ENCODE results near the gene SERPINA4.
"Not testable (repeated sequence)": the region's sequence is repeated elsewhere in the genome, so short reads cannot be mapped to it uniquely, and the experiment has no call there.

SERPINA4 gene

GRCh38 chr14:94595912-94596311 is 34.7 kb downstream of the SERPINA4 start:
- no peaks in the 10 kb centered on the region for H3K36me3 ChIP-seq (ENCODE audit: insufficient read depth, low read length)
- no peaks in the 10 kb centered on the region for H3K9me3 ChIP-seq (ENCODE audit: insufficient read depth, low read depth, low read length)
- no peaks in the 10 kb centered on the region for H3K27me3 ChIP-seq (ENCODE audit: insufficient read depth, low read length)
- H3K4me3 ChIP-seq (ENCODE audit: low read length), result no peak overlapping the region
- no peak overlapping the region for H3K9ac ChIP-seq (ENCODE audit: low read depth, low read length)
- peaks cover 10% of the 10 kb centered on the region; the same call in 1 of the 2 replicates for H3K4me1 ChIP-seq (ENCODE audit: insufficient read depth, low read length)
- WGBS, result 82% methylated on average over 2 of the region's 2 CpGs
- H3K27ac ChIP-seq (ENCODE audit: low read depth, low read length), result no peak overlapping the region

GRCh38 chr14:94596361-94596760 is 35.1 kb downstream of the SERPINA4 start:
- H3K27me3 ChIP-seq (ENCODE audit: insufficient read depth, low read length), result no peaks in the 10 kb centered on the region
- no peak overlapping the region for H3K4me3 ChIP-seq (ENCODE audit: low read length)
- H3K4me1 ChIP-seq (ENCODE audit: insufficient read depth, low read length), result peaks cover 10% of the 10 kb centered on the region; the same call in 1 of the 2 replicates
- H3K9ac ChIP-seq (ENCODE audit: low read depth, low read length), result no peak overlapping the region
- H3K9me3 ChIP-seq (ENCODE audit: insufficient read depth, low read depth, low read length), result no peaks in the 10 kb centered on the region
- H3K27ac ChIP-seq (ENCODE audit: low read depth, low read length), result no peak overlapping the region
- H3K36me3 ChIP-seq (ENCODE audit: insufficient read depth, low read length), result no peaks in the 10 kb centered on the region
- 88% methylated on average over 9 of the region's 9 CpGs for WGBS

GRCh38 chr14:94597788-94598187 is 36.5 kb downstream of the SERPINA4 start:
- Histone ChIP-seq H3K4me1 (ENCODE audit: insufficient read depth, low read length) (peaks cover 15% of the 10 kb centered on the region; the same call in 1 of the 2 replicates), H3K4me3 (ENCODE audit: low read length) (no peak overlapping the region), H3K27me3 (ENCODE audit: insufficient read depth, low read length) (no peaks in the 10 kb centered on the region), H3K27ac (ENCODE audit: low read depth, low read length) (no peak overlapping the region), H3K36me3 (ENCODE audit: insufficient read depth, low read length) (no peaks in the 10 kb centered on the region), H3K9ac (ENCODE audit: low read depth, low read length) (no peak overlapping the region), H3K9me3 (ENCODE audit: insufficient read depth, low read depth, low read length) (no peaks in the 10 kb centered on the region)
- 96% methylated on average over 5 of the region's 5 CpGs for WGBS

- Histone ChIP-seq H3K27ac (ENCODE audit: low read depth, low read length) (no peak overlapping the region), H3K9me3 (ENCODE audit: insufficient read depth, low read depth, low read length) (no peaks in the 10 kb centered on the region), H3K9ac (ENCODE audit: low read depth, low read length) (no peak overlapping the region)
These were observed 37.2 kb downstream of the SERPINA4 start for GRCh38 chr14:94598506-94598815.

GRCh38 chr14:94598816-94599655 is 37.8 kb downstream of the SERPINA4 start:
- Histone ChIP-seq H3K4me1 (ENCODE audit: insufficient read depth, low read length) (peaks cover 15% of the 10 kb centered on the region; the same call in 1 of the 2 replicates), H3K4me3 (ENCODE audit: low read length) (no peak overlapping the region), H3K27ac (ENCODE audit: low read depth, low read length) (no peak overlapping the region), H3K9me3 (ENCODE audit: insufficient read depth, low read depth, low read length) (no peaks in the 10 kb centered on the region), H3K36me3 (ENCODE audit: insufficient read depth, low read length) (no peaks in the 10 kb centered on the region), H3K9ac (ENCODE audit: low read depth, low read length) (no peak overlapping the region), H3K27me3 (ENCODE audit: insufficient read depth, low read length) (no peaks in the 10 kb centered on the region)
- 76% methylated on average over 11 of the region's 11 CpGs for WGBS

More at GRCh38 chr14:94598506-94598815, 37.2 kb downstream of the SERPINA4 start:
- Histone ChIP-seq H3K4me1 (ENCODE audit: insufficient read depth, low read length) (peaks cover 15% of the 10 kb centered on the region; the same call in 1 of the 2 replicates), H3K4me3 (ENCODE audit: low read length) (no peak overlapping the region), H3K27me3 (ENCODE audit: insufficient read depth, low read length) (no peaks in the 10 kb centered on the region), H3K36me3 (ENCODE audit: insufficient read depth, low read length) (no peaks in the 10 kb centered on the region)
- WGBS, result 85% methylated on average over 7 of the region's 7 CpGs

- Histone ChIP-seq H3K36me3 (ENCODE audit: insufficient read depth, low read length) (no peaks in the 10 kb centered on the region), H3K9me3 (ENCODE audit: insufficient read depth, low read depth, low read length) (no peaks in the 10 kb centered on the region), H3K27me3 (ENCODE audit: insufficient read depth, low read length) (no peaks in the 10 kb centered on the region), H3K4me3 (ENCODE audit: low read length) (no peak overlapping the region), H3K27ac (ENCODE audit: low read depth, low read length) (no peak overlapping the region), H3K4me1 (ENCODE audit: insufficient read depth, low read length) (peaks cover 15% of the 10 kb centered on the region; the same call in 1 of the 2 replicates), H3K9ac (ENCODE audit: low read depth, low read length) (no peak overlapping the region)
- WGBS, result 74% methylated on average over 3 of the region's 3 CpGs
These were observed 38.4 kb downstream of the SERPINA4 start for GRCh38 chr14:94599656-94600004.

GRCh38 chr14:94600148-94600545 is 38.9 kb downstream of the SERPINA4 start:
- Histone ChIP-seq H3K4me1 (ENCODE audit: insufficient read depth, low read length) (peaks cover 15% of the 10 kb centered on the region; the same call in 1 of the 2 replicates), H3K4me3 (ENCODE audit: low read length) (no peak overlapping the region), H3K36me3 (ENCODE audit: insufficient read depth, low read length) (no peaks in the 10 kb centered on the region), H3K27me3 (ENCODE audit: insufficient read depth, low read length) (no peaks in the 10 kb centered on the region), H3K9me3 (ENCODE audit: insufficient read depth, low read depth, low read length) (no peaks in the 10 kb centered on the region), H3K27ac (ENCODE audit: low read depth, low read length) (no peak overlapping the region), H3K9ac (ENCODE audit: low read depth, low read length) (no peak overlapping the region)
- 87% methylated on average over 11 of the region's 11 CpGs for WGBS

- Histone ChIP-seq H3K36me3 (ENCODE audit: insufficient read depth, low read length) (no peaks in the 10 kb centered on the region), H3K9ac (ENCODE audit: low read depth, low read length) (no peak overlapping the region), H3K9me3 (ENCODE audit: insufficient read depth, low read depth, low read length) (no peaks in the 10 kb centered on the region), H3K27me3 (ENCODE audit: insufficient read depth, low read length) (no peaks in the 10 kb centered on the region), H3K4me3 (ENCODE audit: low read length) (no peak overlapping the region), H3K27ac (ENCODE audit: low read depth, low read length) (no peak overlapping the region), H3K4me1 (ENCODE audit: insufficient read depth, low read length) (peaks cover 15% of the 10 kb centered on the region; the same call in 1 of the 2 replicates)
- WGBS, result 56% methylated on average over 6 of the region's 6 CpGs
These were observed 40.7 kb downstream of the SERPINA4 start for GRCh38 chr14:94601884-94602391.

- Histone ChIP-seq H3K9ac (ENCODE audit: low read depth, low read length) (no peak overlapping the region), H3K27me3 (ENCODE audit: insufficient read depth, low read length) (no peaks in the 10 kb centered on the region), H3K27ac (ENCODE audit: low read depth, low read length) (no peak overlapping the region), H3K9me3 (ENCODE audit: insufficient read depth, low read depth, low read length) (no peaks in the 10 kb centered on the region), H3K4me3 (ENCODE audit: low read length) (no peak overlapping the region), H3K4me1 (ENCODE audit: insufficient read depth, low read length) (peaks cover 15% of the 10 kb centered on the region; the same call in 1 of the 2 replicates), H3K36me3 (ENCODE audit: insufficient read depth, low read length) (no peaks in the 10 kb centered on the region)
- 88% methylated on average over 5 of the region's 5 CpGs for WGBS
These were observed 41.5 kb downstream of the SERPINA4 start for GRCh38 chr14:94602722-94603121.

GRCh38 chr14:94605361-94605760 is 44.1 kb downstream of the SERPINA4 start:
- WGBS, result 97% methylated on average over 3 of the region's 3 CpGs
- Histone ChIP-seq H3K36me3 (ENCODE audit: insufficient read depth, low read length) (no peaks in the 10 kb centered on the region), H3K4me3 (ENCODE audit: low read length) (no peak overlapping the region), H3K27me3 (ENCODE audit: insufficient read depth, low read length) (no peaks in the 10 kb centered on the region), H3K27ac (ENCODE audit: low read depth, low read length) (no peak overlapping the region), H3K4me1 (ENCODE audit: insufficient read depth, low read length) (peaks cover 5% of the 10 kb centered on the region; the same call in 1 of the 2 replicates), H3K9ac (ENCODE audit: low read depth, low read length) (no peak overlapping the region), H3K9me3 (ENCODE audit: insufficient read depth, low read depth, low read length) (no peaks in the 10 kb centered on the region)

GRCh38 chr14:94608966-94609365 is 47.7 kb downstream of the SERPINA4 start:
- H3K27ac ChIP-seq (ENCODE audit: low read depth, low read length); H3K36me3 ChIP-seq (ENCODE audit: insufficient read depth, low read length); H3K27me3 ChIP-seq (ENCODE audit: insufficient read depth, low read length); H3K9me3 ChIP-seq (ENCODE audit: insufficient read depth, low read depth, low read length); H3K4me1 ChIP-seq (ENCODE audit: insufficient read depth, low read length); H3K4me3 ChIP-seq (ENCODE audit: low read length); H3K9ac ChIP-seq (ENCODE audit: low read depth, low read length): not testable (repeated sequence)
- WGBS, result 100% methylated on average over 1 of the region's 1 CpG
